Mesangial cell (primary cell): Measurements from ENCODE around the gene GIMAP7. TPM values are rescaled to one million over a fixed set of nuclear protein-coding genes. Genes with fewer than 3 reads are reported as not detected.

Experiments
- total RNA-seq: library from RNA; depleted of rRNA; stranded (reverse); fragments of >200 nt; gene quantifications from 2 replicates; pipeline ENCODE4 v1.2.3, GENCODE V29; 2015

Gene GIMAP7
- not detected in 2 replicates for total RNA-seq

DNA sequence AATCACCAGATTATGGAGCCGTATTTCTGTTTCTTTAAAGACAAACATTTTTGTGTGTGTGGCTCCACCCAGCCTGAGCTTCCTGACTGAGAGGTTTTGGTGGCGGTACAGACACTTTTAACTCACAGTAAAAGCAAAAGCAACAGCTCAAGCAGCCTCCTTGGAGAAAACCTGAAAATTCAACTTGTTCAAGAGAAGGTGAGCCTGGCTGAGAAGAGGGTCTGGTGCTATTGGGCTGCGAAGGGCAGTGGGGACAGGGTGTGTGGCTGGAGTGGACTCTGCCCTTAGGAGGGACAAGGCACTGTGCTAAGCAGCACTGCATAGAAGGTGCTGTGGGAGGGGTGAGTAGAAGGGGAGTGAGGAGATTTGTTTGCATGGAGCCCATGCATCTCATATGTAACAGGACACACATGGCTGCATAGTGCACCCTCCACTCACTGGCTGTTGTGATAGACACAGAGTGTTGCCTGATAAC is at the start of gene GIMAP7:
Gene GIMAP7, plus strand, starts transcription at position 125 of the 475 bp plus-strand sequence. CDS start 5,103 bp downstream, outside the sequence.

DNA sequence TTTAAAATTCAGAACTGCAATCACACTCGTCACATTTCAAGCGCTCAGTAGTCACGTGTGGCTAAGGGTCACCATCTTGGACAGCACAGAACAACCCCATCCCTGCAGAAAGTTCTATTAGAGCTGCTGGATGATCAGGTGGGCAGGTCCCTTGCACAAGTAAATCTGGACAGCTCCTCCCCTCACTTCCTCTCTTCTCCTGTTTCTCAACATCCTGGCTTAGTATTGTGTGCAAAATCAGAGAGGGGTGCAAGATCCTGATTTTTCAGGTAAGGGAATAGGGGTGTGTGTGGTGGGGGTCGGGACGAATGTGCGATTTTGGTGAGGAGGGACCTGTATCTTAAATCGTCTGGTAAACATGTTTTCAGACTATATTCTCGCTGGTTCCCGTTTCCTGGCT is 52.5 kb downstream of the GIMAP7 start, which contains the start of gene GIMAP4:
Gene GIMAP4, plus strand, starts transcription at position 222 of the 400 bp plus-strand sequence. CDS start 2,512 bp downstream, outside the sequence.

Other genes starting within 250 kb of the GIMAP7 start
- gene LRRC61, start 191.5 kb upstream of the GIMAP7 start, total RNA-seq, result 21.7 and 40.2 TPM in 2 replicates
- 2.3 and 8.4 TPM in 2 replicates for gene ACTR3C, start 191.3 kb upstream of the GIMAP7 start, total RNA-seq
- 3.3 and 34.4 TPM in 2 replicates for gene RARRES2, start 173.2 kb upstream of the GIMAP7 start, total RNA-seq
- gene REPIN1, start 146.1 kb upstream of the GIMAP7 start, total RNA-seq, result 104 and 108 TPM in 2 replicates
- 9.3 and 11.3 TPM in 2 replicates for gene ZNF775, start 135.5 kb upstream of the GIMAP7 start, total RNA-seq
- gene GIMAP8, start 64.2 kb upstream of the GIMAP7 start, total RNA-seq, result not detected in 2 replicates
- not detected in 2 replicates for gene GIMAP4, start 52.5 kb downstream of the GIMAP7 start, total RNA-seq
- not detected in 2 replicates for gene GIMAP6, start 117.5 kb downstream of the GIMAP7 start, total RNA-seq
- gene GIMAP2, start 170.8 kb downstream of the GIMAP7 start, total RNA-seq, result not detected in 2 replicates
- not detected in 2 replicates for gene GIMAP1, start 201.7 kb downstream of the GIMAP7 start, total RNA-seq
- gene GIMAP5, start 222.5 kb downstream of the GIMAP7 start, total RNA-seq, result not detected in 2 replicates